Endothelial cell of umbilical vein (primary cell): ENCODE measurements around the gene CFI. TPM values are rescaled to one million over a fixed set of nuclear protein-coding genes. Genes with fewer than 3 reads are reported as not detected.

Source experiments
- BruUV-seq: library from RNA; stranded (reverse); fragments of 400-500 nt; replicated peaks from 2 replicates; lab custom pipeline; 2021; lab: Mats Ljungman, UMichigan
- CTCF ChIA-PET: fragments of 300-600, 350-600 bp; sonication (Branson Sonifier 250); formaldehyde crosslinking; loops from one replicate; lab custom pipeline; 2021; ENCODE audit warnings: antibody characterized with exemption, inconsistent platforms; lab: Charles Lee
- POLR2A ChIA-PET: fragments of 300-600, 350-600 bp; sonication (Branson Sonifier 250); formaldehyde crosslinking; loops from one replicate; lab custom pipeline; 2021; ENCODE audit warnings: antibody characterized with exemption, inconsistent platforms; lab: Charles Lee
- DNase-seq: peaks from one replicate; pipeline ENCODE4 v3.0.0-alpha.2; 2011; ENCODE audit warnings: low read depth, low spot score
- FAIRE-seq: peaks from 2 replicates; lab custom pipeline; 2011; peaks lifted over from hg19 to GRCh38; lab: Jason Lieb, UNC
- H2AFZ ChIP-seq: 2 replicates; pipeline ENCODE4 v1.6.0; 2012; ENCODE audit warnings: low read depth, low read length, control low read depth, inconsistent platforms
- H3K27ac ChIP-seq: 2 replicates; pipeline ENCODE4 v1.5.1; 2011; ENCODE audit warnings: low read depth, mild to moderate bottlenecking, control low read depth, low read length, moderate library complexity; ENCODE audit not compliant: insufficient read depth
- H3K27me3 ChIP-seq, 2 experiments: 2 replicates each; pipeline versions ENCODE4 v1.6.0 to v1.6.1; 2011; ENCODE audit warnings: low read length in 2 of 2, mixed read lengths in 1 of 2; ENCODE audit not compliant: control insufficient read depth in 2 of 2, insufficient read depth in 2 of 2
- H3K36me3 ChIP-seq, 2 experiments: 2 replicates in 1 of 2; 3 replicates in 1 of 2; pipeline ENCODE4 v1.5.1; 2011; ENCODE audit warnings: low read length in 2 of 2, mild to moderate bottlenecking in 1 of 2, moderate library complexity in 1 of 2; ENCODE audit not compliant: control insufficient read depth in 2 of 2, insufficient read depth in 2 of 2; ENCODE audit errors: extremely low read depth in 1 of 2
- H3K4me1 ChIP-seq: 3 replicates; pipeline ENCODE4 v1.5.1; 2011; ENCODE audit warnings: mild to moderate bottlenecking, low read length; ENCODE audit not compliant: control insufficient read depth, insufficient read depth; ENCODE audit errors: extremely low read depth
- H3K4me2 ChIP-seq: 2 replicates; pipeline ENCODE4 v1.6.1; 2011; ENCODE audit warnings: low read length, control low read depth, mixed read lengths; ENCODE audit not compliant: insufficient read depth
- H3K4me3 ChIP-seq, 3 experiments: fragments of 200-600 bp in 1 of 3; sonication (generic), shearing (Covaris generic) in 1 of 3; replicated peaks in 1 of 3; 2 replicates each; pipeline ENCODE4 v1.5.1; 2011 to 2016; ENCODE audit warnings: control low read depth in 3 of 3, low read length in 3 of 3, mild to moderate bottlenecking in 2 of 3, inconsistent platforms in 1 of 3, low read depth in 1 of 3, moderate library complexity in 1 of 3; ENCODE audit not compliant: insufficient read depth in 1 of 3
- H3K79me2 ChIP-seq: 2 replicates; pipeline ENCODE4 v1.6.0; 2012; ENCODE audit warnings: low read length, inconsistent platforms; ENCODE audit not compliant: control insufficient read depth, insufficient read depth
- H3K9ac ChIP-seq: replicated peaks from 2 replicates; pipeline ENCODE3; 2011; ENCODE audit warnings: low read length, control low read depth; ENCODE audit not compliant: insufficient read depth; ENCODE audit errors: extremely low read depth
- H3K9me1 ChIP-seq: replicated peaks from 3 replicates; pipeline ENCODE4 v1.6.0; 2011; ENCODE audit warnings: mild to moderate bottlenecking, low read length; ENCODE audit not compliant: control insufficient read depth, insufficient read depth; ENCODE audit errors: extremely low read depth
- H3K9me3 ChIP-seq: replicated peaks from 2 replicates; pipeline ENCODE4 v1.5.1; 2012; ENCODE audit warnings: low read length, inconsistent platforms; ENCODE audit not compliant: control insufficient read depth, insufficient read depth
- H4K20me1 ChIP-seq: replicated peaks from 2 replicates; pipeline ENCODE3; 2011; ENCODE audit warnings: mild to moderate bottlenecking, low read length; ENCODE audit not compliant: control insufficient read depth, insufficient read depth; ENCODE audit errors: extremely low read depth
- EZH2 ChIP-seq: IDR thresholded peaks from 2 replicates; pipeline ENCODE4 v1.6.1; 2012; ENCODE audit warnings: borderline replicate concordance, low read depth, mild to moderate bottlenecking, moderate library complexity, low read length, inconsistent platforms; ENCODE audit not compliant: severe bottlenecking
- FOS ChIP-seq: IDR thresholded peaks from 2 replicates; pipeline ENCODE4 v1.6.1; 2011; ENCODE audit warnings: mild to moderate bottlenecking, low read length, moderate library complexity, borderline replicate concordance; ENCODE audit not compliant: insufficient read depth
- GATA2 ChIP-seq: IDR thresholded peaks from 2 replicates; pipeline ENCODE4 v1.7.0; 2011; ENCODE audit warnings: low read depth, mild to moderate bottlenecking, moderate library complexity, mixed read lengths, low read length; ENCODE audit not compliant: insufficient read length, insufficient read depth
- JUN ChIP-seq: IDR thresholded peaks from 2 replicates; pipeline ENCODE4 v1.6.1; 2011; ENCODE audit warnings: borderline replicate concordance, low read depth; ENCODE audit not compliant: insufficient read length, insufficient read depth
- MYC ChIP-seq: IDR thresholded peaks from one replicate; pipeline ENCODE4 v1.6.1; 2011; ENCODE audit warnings: mild to moderate bottlenecking, low read depth, low read length
- POLR2A ChIP-seq: IDR thresholded peaks from 2 replicates; pipeline ENCODE4 v1.6.1; 2012; ENCODE audit warnings: low read depth, mild to moderate bottlenecking, control low read depth, low read length
- POLR2AphosphoS5 ChIP-seq: IDR thresholded peaks from 2 replicates; pipeline ENCODE4 v1.6.1; 2012; ENCODE audit warnings: low read depth, mild to moderate bottlenecking, control low read depth, low read length, moderate library complexity; ENCODE audit not compliant: insufficient read depth
- dilution Hi-C: fragments of 300-500 bp; cut with MboI; formaldehyde crosslinking; loops from one replicate; pipeline ENCODE4 v1.15.0; 2019; ENCODE audit warnings: low sequenced_read_pairs; ENCODE audit not compliant: extremely low pct_ligation_motif_present
- intact Hi-C: fragments of 100-400 bp; cut with micrococcal nuclease; formaldehyde crosslinking; loops from one replicate; pipeline ENCODE4 v1.10.0; 2022
- polyA plus RNA-seq, 4 experiments: library from polyadenylated mRNA; depleted of rRNA in 3 of 4; stranded (reverse) in 3 of 4; unstranded in 1 of 4; fragments of >200 nt; gene quantifications; 2 replicates each; pipeline versions ENCODE4 v1.2.1 to v1.2.3, GENCODE V29; 2011 to 2012; ENCODE audit warnings: missing spikeins in 1 of 4
- total RNA-seq: library from RNA; stranded (reverse); gene quantifications from 2 replicates; pipeline ENCODE4 v1.2.3, GENCODE V29; 2021
- TF ChIP-seq, protein P1 (sequence below), 2 donors: IDR thresholded peaks; 1 replicate in 1 of 2; 2 replicates in 1 of 2; pipeline ENCODE4 v1.5.1; 2011; ENCODE audit warnings: low read length in 2 of 2, mild to moderate bottlenecking in 2 of 2, moderate library complexity in 2 of 2, control low read depth in 1 of 2, inconsistent platforms in 1 of 2, low read depth in 1 of 2; ENCODE audit not compliant: insufficient read depth in 1 of 2; ENCODE audit errors: extremely low read depth in 1 of 2
- TF ChIP-seq, protein P2 (sequence below): IDR thresholded peaks from 2 replicates; pipeline ENCODE4 v1.6.1; 2011; ENCODE audit not compliant: insufficient read depth, insufficient read length

CFI gene
- total and polyA plus RNA-seq, 2 donors (not counting 3 experiments of a cell fraction or from before 2014, with no cell fraction given) = 10.0 to 21.4 TPM

DNA sequence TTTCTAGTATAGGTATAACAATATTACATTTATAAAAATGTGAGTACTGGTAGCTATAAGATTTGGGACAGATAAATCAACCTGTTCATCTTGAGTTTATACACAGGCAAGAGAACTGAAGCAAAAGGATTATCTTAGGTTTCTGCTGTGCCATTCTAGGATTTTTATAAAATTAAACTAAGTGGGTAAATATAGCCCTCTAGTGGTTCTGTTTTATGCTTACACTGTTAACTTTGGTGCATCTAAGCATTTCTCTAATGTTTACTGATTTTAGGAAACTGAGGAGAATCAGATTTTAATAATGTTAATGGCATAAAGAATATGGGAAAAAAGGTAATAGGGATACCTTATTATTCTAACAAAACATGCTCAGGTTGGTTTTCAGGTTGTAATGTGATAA, 24.9 kb upstream of the CFI start:
- POLR2A ChIA-PET = no interaction called here
- TF ChIP-seq JUN = no peak
- TF ChIP-seq, protein P1, sequence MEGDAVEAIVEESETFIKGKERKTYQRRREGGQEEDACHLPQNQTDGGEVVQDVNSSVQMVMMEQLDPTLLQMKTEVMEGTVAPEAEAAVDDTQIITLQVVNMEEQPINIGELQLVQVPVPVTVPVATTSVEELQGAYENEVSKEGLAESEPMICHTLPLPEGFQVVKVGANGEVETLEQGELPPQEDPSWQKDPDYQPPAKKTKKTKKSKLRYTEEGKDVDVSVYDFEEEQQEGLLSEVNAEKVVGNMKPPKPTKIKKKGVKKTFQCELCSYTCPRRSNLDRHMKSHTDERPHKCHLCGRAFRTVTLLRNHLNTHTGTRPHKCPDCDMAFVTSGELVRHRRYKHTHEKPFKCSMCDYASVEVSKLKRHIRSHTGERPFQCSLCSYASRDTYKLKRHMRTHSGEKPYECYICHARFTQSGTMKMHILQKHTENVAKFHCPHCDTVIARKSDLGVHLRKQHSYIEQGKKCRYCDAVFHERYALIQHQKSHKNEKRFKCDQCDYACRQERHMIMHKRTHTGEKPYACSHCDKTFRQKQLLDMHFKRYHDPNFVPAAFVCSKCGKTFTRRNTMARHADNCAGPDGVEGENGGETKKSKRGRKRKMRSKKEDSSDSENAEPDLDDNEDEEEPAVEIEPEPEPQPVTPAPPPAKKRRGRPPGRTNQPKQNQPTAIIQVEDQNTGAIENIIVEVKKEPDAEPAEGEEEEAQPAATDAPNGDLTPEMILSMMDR (IDR thresholded peaks at IDR 0.05; ENCODE audit: extremely low read depth in 1 of 2, insufficient read depth in 1 of 2, low read depth in 1 of 2, low read length in 2 of 2) = peak; percentile 14 to 28
- no peak for FAIRE-seq

DNA sequence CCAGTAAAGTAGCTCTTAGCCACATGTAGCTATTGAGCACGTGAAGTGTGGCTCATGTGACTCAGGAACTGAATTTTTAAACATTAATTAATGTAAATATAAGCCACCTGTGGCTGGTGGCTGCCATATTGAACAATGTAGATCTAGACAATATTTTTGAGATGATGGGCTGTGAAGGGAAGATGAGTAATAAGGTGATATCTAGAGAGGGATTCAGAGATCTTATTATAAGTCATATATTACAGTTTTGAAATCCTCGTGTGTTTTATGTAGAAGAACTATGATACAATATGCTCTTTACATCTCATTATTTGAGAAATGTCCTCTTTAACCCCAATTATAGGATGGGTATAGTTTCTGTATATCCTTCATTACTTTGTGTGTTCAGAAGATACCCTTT, 19.4 kb upstream of the CFI start:
- Histone ChIP-seq H3K36me3 (peaks cover 3 to 19% of the 10 kb centered on the region in 2 experiments), H3K4me3 (no peak overlapping the region), H3K9me3 (no peaks in the 10 kb centered on the region), H3K27ac (no peak overlapping the region), H3K9ac (no peak overlapping the region), H4K20me1 (no peaks in the 10 kb centered on the region), H3K27me3 (no peaks in the 10 kb centered on the region), H3K4me2 (no peak overlapping the region), H3K79me2 (peaks cover 22% of the 10 kb centered on the region), H3K4me1 (peaks cover 13% of the 10 kb centered on the region), H2AFZ (no peak overlapping the region), H3K9me1 (no peaks in the 10 kb centered on the region)
- no peak for TF ChIP-seq POLR2AphosphoS5
- TF ChIP-seq FOS = no peak
- no peak for TF ChIP-seq EZH2
- TF ChIP-seq, protein P2, sequence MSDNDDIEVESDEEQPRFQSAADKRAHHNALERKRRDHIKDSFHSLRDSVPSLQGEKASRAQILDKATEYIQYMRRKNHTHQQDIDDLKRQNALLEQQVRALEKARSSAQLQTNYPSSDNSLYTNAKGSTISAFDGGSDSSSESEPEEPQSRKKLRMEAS = no peak
- no peak for TF ChIP-seq POLR2A
- no peak for TF ChIP-seq JUN
- TF ChIP-seq MYC = no peak
- TF ChIP-seq, protein P1 (IDR thresholded peaks at IDR 0.05; ENCODE audit: extremely low read depth in 1 of 2, insufficient read depth in 1 of 2, low read depth in 1 of 2, low read length in 2 of 2) = no peak
- no peak for TF ChIP-seq GATA2
- intact Hi-C loops = no loop called here
- FAIRE-seq (no peak), DNase-seq (no peak)
- dilution Hi-C loops = no loop called here
- no TSS peak for BruUV-seq
- ChIA-PET POLR2A (no interaction called here), CTCF (no interaction called here)

More for the DNA sequence above, 24.9 kb upstream of the CFI start:
- no peak overlapping the region for H3K4me3 ChIP-seq
- H3K9me1 ChIP-seq = no peaks in the 10 kb centered on the region
- H3K79me2 ChIP-seq = no peaks in the 10 kb centered on the region
- H3K4me2 ChIP-seq = no peak overlapping the region
- intact Hi-C loops (loop anchor here (1.0 kb wide), 3 partner anchors 123 to 404 kb away; partner anchors contain the start of gene CASP6), dilution Hi-C loops (no loop called here)
- no peak overlapping the region for H3K9ac ChIP-seq
- CTCF ChIA-PET = interaction anchor here (0.7 to 4.6 kb wide), 10 partner anchors 13 to 407 kb away, joined by 3 to 30 read pairs (median 6); partner anchors contain the start of genes CASP6 and SEC24B
- BruUV-seq = no TSS peak
- no peaks in the 10 kb centered on the region for H3K27me3 ChIP-seq
- no peaks in the 10 kb centered on the region for H4K20me1 ChIP-seq
- H3K27ac ChIP-seq = no peak overlapping the region
- peaks cover 3 to 8% of the 10 kb centered on the region in 2 experiments for H3K36me3 ChIP-seq
- H3K4me1 ChIP-seq = no peaks in the 10 kb centered on the region
- H3K9me3 ChIP-seq = no peaks in the 10 kb centered on the region
- peak; percentile 38 for DNase-seq
- H2AFZ ChIP-seq = no peak overlapping the region
